ENCODE results near the gene IRX2.

The IRX2 gene

DNA sequence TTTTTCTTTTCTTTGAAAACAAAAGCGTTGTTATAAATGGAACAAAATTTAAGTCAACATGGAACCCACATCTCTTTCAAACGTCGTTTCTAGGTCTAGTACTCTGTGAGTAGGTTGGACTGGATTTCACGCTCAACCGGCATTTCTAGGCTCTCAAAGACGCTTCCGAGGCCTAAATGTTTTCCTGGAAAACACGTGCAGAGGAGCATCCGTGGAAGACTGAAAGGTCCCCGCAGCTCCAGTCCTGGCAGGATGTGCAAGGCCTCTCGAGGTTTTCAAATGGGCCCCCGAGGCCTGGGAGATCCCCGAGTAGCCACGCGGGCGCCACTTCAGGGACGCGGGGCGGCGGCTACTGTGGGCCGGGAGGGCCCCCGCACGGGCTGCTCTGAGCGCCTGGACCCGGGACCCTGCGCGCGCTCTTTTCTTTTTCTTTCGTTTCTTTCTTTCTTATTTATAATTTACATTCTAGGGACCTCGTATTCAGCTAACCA lies 4.2 kb upstream of the IRX2 start:
- no peak for DNase-seq

DNA sequence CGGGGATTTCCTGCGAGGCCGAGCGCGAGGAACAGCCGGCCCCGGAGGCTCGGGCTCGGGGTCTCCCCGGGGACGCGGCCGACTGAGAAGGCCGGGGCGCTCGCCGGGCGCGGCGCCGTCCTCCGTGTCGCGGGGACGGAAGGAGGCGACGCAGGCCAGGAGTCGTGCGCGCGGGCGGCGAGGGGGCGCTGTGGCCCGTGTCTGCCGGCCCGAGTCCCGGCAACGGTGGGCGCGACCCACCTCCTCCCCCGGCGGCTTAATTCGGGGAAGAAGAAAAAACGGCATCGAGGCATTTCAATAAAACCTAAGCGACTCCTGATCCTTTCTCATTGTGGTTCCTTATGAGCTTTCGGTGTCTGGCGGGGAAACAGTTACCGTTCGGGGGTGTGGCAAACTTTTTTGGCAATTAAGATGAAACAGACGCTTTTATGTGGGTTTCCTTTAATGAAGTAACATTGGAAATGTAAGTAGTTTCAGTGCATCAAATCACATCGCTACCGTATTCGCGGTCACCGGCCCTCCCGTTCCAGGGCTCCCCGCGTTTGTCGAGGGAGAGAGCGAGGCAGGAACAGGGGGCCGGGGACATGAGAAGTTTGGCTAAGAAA lies 3.7 kb upstream of the IRX2 start:
- no peak for DNase-seq

DNA sequence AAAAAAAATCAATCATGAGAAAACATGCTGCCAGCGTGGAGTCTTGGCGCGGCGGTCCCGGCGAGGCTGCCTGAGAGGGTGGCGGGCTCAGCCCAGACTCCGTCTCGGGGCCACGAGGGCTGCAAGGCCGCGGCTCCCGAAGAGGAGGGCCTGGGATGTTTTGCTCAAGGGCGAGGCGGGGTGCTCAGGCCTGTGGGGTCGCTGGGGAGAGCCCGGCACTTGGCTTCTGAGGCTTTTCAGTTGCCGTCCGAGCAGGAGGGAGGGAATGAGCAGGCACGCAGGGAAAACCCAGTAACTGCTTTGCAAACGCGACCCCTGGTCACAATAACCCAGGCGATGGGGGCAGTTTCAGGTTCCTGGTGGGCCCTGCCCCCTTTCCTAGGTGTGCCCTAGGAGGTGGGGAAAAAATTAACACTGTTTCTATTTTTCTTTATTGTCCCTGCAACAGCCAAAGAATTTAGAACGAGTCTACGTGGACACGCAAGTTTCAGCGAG lies 3.2 kb upstream of the IRX2 start:
- DNase-seq = no peak

DNA sequence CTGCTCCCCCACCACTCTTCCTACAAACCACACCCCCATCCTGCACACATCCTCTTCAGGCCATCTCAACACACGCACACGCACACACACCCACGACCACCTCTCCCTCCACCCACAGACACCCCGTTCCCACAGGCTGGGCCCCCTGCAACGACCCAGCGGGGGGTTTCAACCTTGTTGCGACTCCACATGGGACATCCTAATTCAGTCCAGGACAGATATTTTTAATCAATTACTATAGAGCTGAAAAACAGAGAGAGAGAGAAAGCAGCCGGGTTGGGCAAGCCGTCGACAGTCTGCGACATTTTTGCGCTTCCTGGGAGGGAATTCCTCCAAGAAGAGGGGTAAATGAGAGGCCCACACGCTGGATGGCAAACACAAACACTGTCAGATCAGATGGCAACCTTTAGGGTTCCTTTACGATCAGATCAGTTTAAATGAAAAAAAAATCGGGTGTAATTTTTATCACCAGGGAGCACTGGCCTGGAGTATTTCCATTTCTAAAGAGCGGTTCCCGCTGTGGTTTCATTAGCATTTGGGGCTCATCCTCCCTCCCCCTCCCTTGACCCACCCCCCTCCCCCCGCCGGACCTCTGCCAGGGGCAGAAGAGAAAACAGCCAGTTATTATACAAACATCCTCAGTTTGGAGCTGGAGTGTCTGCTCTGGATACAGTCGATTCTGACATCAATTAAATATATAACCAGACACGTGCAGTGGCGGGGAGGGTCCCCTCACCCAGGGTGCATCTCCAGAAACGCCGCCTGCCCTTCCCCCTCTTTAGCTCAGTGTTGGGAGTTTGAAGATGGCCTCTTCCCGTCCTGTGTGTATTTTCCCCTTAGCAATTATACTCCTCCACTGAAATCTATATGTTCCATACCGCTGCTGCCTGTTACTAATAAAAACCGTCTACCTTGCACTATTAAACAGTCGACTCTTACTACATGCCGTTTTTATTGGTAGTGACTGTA lies 2.3 kb upstream of the IRX2 start:
- no peak for DNase-seq

DNA sequence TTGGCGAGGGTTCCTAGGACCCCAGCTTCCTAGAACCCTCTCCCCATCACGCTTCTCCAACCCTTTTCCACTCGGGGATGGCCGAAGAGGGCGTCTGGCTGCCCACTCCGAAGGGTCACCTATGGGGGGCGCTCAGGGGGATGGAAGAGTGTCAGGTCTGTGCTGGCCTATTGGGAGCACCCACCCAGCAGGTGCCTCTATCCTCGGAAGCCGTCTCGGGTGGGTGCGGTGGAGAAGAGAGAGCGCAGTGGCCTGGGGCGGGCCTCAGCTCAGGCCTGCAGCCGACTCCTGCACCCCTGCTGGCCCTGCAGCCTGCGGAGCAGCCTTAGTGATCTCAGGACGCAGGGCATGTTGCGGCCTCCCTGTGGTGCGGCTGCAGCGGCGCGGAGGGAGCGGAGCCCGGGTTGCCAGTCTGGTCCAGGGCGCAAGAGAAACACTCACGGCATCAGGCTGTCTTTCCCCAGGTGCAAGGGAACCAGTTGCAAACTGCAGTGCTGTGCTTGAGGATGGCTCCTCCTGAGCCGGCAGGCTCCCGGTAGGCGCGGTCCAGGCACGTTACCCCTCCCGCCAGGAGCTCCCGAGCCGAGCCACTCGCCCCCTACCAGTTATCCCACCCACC lies 1.5 kb upstream of the IRX2 start:
- DNase-seq = no peak

DNA sequence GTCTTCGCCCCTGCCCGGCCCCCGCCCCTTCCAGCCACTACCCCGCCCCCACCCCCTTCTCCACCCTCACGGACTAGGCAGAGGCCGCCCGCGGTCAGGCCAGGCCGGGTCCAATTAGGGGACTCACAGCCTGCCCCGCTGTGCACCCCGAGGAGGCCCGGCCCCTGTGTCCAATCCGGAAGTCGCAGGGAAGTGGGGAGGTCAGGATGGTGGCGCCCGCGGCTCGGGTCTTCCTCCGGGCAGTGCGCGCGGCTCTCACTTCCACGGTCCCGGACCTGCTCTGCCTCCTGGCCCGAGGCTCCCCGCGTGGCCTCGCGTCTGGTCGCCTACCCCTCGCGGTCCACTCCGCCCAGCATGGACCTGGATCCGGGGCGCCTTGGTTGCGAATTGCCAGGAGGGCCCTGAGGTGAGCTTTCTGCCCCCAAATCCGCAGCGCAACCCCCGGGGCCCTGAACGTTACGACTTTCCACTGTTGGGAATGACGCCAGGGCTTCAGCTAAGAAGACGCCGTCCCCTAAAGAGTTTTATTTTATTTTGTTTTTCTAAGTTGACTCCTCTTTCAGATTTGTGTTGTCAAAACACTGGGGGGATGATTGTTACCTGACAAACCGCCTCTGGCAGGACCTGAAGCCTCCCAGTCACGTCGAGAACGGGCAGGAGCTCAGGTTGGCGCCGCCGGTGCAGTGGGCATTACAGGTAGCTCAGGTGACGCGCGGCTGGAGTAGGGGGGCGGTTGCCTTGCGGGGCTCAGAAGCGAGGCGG lies 763 bp upstream of the IRX2 start:
- DNase-seq = no peak

DNA sequence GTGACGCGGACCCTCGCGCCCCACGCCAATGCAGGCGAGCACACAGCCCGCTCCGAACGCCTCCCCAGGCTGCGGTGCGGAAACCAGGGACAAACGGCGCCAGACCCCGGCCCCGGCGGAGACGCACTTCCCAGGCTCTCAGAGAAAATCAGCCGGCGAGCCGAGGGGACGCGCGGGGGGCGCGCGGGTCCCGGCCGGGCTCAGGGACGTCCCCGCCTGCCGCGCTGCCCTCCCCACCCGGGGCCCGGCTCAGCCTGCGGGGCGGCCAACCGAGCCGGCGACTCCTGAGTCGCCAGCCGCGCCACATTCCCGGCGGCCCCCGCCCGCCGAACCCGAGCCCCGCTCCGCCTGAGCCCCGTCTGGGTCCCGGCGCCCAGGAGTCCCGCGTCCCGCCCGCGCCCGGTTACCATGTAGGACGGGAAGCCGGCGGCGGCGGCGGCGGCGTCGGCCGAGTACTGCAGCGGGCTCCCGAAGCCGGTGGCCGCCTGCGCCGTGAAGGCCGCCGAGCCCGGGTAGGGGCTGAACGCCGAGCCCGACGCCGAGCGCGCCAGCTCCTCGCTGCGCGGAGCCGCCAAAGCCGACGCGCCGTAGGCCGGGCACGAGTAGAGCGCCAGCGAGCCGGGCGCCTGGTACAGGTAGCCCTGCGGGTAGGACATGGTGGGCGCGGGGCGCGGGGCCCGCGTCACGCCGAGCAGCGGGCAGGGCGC lies 566 bp downstream of the IRX2 start:
- no peak for DNase-seq

DNA sequence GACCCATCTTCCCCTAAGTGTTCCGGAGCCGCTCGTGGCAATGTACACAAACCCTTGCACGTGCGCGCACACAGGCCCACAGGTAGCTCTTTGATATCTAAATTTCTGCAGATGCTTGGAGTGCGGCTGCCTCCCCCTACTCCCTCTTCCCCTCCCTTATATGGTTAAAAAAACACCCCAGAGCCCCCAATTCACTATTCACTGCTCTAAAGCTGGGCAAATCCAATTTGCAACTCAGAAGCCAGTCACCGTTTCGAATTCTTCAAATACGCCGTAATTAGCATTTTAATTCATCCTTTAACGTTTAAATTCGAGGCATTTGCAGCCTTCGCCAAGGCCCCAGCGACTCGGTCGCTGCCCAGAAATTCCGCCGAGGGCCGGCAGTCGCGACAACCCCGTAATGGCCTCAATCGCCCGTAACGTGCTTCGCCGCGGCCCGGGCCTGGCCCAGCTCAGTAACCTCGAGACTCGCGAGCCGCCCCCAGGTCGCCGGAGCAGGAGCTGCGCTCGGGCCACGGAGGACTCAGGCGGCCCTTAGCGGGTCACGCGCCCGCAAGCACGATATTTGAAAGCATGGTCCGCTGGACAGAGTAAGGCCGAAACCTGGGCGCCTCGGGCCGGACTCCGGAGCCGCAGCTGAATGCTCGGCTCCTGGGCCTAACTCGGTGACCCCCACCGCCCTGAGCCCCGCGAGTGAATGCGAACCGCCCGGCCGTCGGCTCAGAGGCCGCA lies 1.3 kb downstream of the IRX2 start:
- no peak for DNase-seq

DNA sequence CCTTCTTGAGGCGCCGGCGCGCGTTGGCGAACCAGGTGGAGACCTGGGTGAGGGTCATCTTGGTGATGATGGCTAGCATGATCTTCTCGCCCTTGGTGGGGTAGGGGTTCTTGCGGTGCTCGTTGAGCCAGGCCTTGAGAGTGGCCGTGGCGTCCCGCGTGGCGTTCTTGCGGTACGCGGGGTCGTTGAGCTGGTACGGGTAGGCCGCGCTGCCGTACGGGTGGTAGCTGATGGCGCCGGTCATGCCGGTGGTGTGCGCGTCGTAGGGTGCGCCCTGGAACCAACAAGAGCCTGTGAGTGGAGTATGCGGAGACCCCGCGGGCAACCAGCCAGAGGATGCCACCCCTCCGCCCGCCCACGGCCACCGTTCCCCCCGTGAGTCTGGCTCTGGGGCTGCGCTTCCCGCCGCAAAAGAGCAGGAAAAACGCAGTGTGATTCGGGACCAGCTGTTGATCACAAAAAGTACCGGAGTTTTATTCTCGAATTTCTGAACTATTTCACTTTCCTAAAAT lies 1.9 kb downstream of the IRX2 start:
- no peak for DNase-seq

DNA sequence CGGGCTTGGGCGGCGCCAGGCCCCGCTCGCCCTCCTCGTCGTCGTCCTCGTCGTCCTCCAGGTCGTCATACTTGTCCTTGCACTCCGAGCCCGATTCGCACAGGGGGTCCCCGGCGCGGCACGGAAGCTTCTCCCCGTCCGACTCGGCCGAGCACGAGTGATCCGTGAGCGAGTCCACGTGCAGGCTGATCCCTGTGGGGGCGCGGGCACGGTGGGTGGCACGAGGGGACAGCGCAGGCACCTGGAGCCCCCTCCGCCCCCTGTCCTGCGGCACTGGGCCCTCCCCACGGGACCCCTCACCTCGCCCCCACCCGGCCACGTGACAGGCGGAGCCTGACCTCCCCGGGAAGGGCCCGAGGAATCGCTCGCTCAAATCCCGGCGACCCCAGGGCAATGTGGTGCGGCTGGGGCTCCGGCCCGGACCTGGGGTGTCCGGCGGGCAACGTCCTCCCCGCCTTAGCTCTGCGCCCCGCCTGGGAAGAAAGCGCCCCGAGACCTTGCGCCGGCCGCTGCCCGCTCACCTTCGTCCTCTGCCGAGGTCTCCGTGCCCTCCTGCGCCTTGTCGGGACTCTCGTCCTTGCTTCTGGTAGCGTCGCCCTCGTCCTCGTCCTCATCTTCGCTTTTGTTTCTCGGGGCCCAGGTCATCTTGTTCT lies 2.5 kb downstream of the IRX2 start:
- no peak for DNase-seq

DNA sequence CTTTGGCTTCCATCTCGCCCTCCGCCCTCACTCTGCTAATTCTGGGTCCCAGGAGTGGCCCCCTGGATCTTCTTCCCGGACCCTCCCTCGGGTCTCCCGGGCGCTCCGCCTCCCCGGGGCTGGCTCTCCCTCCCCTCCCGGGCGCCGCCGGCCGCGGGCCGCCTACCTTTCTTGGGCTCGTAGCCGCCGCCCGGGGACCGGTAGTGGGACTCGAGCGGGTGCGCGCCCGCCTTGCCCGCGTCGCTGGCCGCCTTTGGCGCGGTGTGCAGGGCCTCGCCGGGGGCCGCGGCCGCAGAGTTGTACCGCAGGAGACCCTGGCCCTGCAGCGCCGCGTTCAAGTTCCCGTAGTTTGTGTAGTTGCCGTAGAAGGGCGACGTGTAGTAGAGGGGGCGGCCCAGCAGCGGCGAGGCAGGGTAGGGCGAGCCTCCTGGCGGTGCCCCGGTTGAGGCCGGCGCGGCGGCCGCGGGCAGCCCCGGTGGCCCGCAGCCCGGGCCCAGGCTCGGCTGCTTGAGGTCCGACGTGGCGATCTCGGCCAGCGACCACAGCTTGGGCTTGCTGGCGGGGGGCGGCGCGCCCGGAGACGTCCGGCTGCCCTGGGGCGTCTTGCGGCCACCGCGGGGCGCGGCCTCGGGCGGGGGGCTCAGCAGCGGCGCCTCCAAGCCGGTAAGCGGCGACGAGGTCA lies 3.2 kb downstream of the IRX2 start:
- no peak for DNase-seq

DNA sequence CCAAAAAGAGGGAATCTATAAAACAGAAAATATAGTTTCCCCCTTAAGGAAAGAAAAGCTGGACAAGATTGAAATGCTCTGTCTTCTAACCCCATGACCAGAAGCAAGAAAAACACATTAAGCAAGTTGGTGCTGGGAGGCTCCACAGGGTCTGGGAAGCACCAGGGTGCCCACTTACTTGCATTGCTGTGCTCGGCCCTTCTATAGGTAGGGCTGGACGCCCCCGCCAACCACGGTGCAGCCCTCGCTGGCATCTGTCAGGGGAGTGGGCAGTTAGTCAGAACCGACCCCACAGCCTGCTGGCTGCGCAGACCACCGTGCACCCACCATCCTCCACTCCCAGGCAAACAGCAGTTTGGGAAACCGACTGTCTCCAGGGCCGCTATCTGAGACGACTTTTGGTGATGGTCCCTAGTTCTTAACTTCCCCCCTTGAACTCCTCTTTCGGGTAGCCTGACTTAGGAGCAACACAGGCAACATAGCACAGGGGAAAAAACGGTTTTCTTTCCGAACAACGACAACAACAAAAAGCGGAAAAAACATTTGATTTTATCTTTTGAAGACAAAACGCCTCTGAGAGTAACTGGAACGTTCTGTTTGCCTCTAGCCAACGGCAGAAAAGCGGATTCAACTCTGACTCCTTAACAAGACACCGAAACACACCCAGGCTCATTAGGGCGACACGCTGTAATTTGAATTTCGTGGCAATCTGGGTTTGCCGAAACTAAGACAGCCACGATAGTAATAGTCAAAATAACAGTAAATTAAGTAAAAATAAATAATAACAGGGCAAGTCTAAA lies 3.9 kb downstream of the IRX2 start:
- DNase-seq = no peak

DNA sequence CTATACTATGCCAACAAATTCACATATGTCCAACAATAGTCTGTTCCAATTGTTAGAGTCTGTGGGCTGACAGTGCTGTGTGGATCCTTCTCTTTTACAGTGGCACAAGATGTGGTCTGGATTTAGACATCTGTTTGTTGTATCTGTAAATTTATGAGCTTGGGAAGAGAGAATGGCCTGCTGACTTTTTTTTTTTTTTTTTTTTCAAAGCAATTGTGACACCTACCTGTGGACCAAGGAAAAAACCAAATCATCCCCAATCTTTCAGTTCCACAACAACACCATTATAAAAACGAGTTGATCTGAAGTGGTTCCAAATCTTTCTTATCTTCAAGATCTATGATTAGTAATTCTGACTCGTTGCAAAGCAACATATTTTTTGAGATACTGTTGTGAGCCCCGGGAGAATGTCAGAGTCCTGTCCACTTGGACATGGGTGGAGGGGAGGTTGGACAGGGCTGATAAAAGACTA lies 4.9 kb downstream of the IRX2 start:
- DNase-seq = no peak

DNA sequence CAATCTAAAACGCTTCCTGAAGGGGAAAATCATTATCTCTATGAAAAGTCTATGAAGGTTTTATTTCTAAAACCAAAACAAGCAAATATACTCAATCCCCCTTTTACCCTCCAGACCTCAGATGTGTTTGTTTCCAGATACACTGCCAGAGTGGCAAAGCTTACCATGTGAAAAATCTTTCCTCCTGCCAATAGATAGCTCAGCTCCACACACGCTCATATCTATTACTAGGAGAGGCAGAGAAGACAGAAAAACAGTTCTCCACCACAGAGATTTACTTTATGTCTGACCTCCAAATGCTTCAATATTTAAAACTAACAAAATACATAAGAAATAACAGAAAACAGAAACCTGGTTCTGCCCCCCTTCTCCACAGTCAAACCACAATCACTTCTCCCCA lies 7.0 kb downstream of the IRX2 start:
- DNase-seq = no peak

DNA sequence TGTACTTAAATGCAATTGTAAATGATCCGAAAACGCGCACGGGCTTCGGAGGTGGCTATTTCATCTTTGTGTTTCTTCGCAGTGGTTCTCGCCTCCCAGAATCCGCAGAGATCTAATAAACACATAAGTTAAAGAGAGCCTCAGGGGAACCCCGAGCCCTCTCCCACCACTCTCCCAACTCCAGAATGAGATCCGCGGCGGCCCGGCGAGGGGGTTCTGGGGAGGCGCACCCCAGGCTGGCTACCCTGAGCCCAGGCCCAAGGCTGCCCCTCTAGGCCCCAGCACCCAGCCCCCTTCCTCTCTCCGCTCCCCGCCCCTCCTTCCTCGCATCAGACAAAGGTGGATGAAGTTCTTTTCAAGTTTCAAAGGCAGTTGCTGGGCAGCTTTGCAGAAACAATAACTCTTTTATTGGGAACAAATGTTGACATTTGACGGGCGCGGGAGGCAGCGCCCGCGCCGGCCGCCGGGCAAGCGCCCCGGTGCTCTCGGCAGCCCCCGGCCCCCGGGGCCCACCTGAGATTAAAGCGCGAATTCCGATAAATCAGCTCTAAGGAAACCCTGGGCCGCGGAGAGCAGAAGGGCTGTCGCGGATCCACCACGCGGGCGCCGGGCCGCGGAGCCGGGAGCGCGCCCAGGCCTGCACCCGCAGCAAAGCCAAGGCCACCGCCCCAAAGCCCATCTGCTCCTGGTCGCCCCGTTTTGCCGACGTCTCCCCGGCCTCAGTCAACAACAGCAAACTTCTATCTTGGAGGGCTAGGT lies 8.4 kb downstream of the IRX2 start:
- DNase-seq = no peak

DNA sequence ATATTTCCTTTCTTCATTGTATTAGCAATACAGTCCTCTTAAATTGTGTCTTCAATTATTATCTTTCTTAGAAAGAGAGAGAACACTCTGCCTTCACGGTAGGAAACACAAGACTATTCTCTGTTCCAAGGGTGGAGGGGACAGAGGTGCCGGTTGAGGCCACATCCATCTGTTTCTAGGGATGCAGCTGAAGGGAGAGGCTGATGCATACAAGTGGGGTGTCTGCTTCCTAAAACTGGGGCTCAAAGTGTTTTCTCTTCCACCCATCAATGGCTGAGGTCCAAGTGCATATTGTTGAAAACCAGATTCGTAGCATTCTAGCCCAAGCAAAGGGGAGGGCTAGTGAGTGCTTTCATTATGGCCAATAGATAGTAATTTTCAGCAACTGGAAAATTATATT lies 9.5 kb downstream of the IRX2 start:
- no peak for DNase-seq

DNA sequence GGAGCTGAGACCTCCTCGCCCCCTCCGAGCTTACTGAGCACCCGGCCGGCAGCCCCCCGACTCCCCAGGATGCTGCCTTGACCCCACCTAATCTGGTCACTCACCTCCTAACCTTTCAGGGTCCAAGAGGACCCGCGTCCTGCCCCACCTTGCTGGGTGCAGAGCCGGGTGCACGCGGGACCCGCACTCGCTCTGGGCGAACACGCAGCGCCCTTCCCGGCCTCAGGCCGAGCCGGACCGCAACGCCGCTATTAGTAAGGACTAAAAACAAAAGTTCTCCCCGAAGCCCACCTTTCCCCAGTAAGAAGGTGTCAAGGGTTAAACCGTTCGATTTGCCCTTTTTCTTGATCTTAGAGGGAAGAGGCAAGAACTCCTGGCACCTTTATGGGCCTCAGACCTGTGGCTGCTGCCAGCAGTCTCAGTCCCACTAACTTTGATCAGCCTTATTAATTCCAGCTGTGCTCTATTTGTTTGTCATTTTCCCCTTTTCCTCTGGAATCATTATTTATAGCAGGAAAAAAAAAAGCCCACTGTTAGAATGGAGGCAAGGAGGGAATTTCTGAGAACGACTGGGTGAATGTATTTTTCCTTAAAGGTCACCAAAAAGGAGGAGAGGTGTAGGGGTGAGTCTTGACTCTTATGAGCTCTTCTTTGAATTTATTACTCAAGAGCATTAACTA lies 10.5 kb downstream of the IRX2 start:
- DNase-seq = no peak
